ENCODE results near the gene AFAP1L1. TPM values are rescaled to one million over a fixed set of nuclear protein-coding genes. Genes with fewer than 3 reads are reported as not detected.

AFAP1L1 gene
- total and polyA plus RNA-seq, 2 experiments from 2014 or later, result 1.2 to 2.3 TPM

Other genes with a start within 250 kb of the AFAP1L1 start
- 3.5 and 3.8 TPM in 2 replicates for gene SH3TC2, start 208.8 kb upstream of the AFAP1L1 start, total RNA-seq
- 1.3 and 2.2 TPM in 2 replicates for gene SH3TC2, start 208.8 kb upstream of the AFAP1L1 start, polyA plus RNA-seq
- 7.0 and 7.3 TPM in 2 replicates for gene ABLIM3, start 130.4 kb upstream of the AFAP1L1 start, total RNA-seq
- 7.8 and 8.1 TPM in 2 replicates for gene ABLIM3, start 130.4 kb upstream of the AFAP1L1 start, polyA plus RNA-seq
- 18.7 and 19.6 TPM in 2 replicates for gene GRPEL2, start 73.6 kb downstream of the AFAP1L1 start, total RNA-seq
- 6.7 and 7.6 TPM in 2 replicates for gene GRPEL2, start 73.6 kb downstream of the AFAP1L1 start, polyA plus RNA-seq
- gene PCYOX1L, start 86.2 kb downstream of the AFAP1L1 start, total RNA-seq, result 8.9 and 9.1 TPM in 2 replicates
- 12.9 and 14.4 TPM in 2 replicates for gene PCYOX1L, start 86.2 kb downstream of the AFAP1L1 start, polyA plus RNA-seq
- 0.60 TPM in 1 of 2 replicates, not detected in the other for gene IL17B, start 107.4 kb downstream of the AFAP1L1 start, total RNA-seq
- gene IL17B, start 107.4 kb downstream of the AFAP1L1 start, polyA plus RNA-seq, result 0.27 TPM in 1 of 2 replicates, not detected in the other